ENCODE measurements around the gene CSPG4. TPM values are rescaled to one million over a fixed set of nuclear protein-coding genes. Genes with fewer than 3 reads are reported as not detected.
A peak's percentile ranks its signal among the peaks of the same experiment; 100 is the strongest.

Gene CSPG4
- total and polyA plus RNA-seq, 2 of the 13 experiments (the other 11 are each of a cell fraction or from before 2014, with no cell fraction given), result 0.01 to 0.04 TPM

DNA sequence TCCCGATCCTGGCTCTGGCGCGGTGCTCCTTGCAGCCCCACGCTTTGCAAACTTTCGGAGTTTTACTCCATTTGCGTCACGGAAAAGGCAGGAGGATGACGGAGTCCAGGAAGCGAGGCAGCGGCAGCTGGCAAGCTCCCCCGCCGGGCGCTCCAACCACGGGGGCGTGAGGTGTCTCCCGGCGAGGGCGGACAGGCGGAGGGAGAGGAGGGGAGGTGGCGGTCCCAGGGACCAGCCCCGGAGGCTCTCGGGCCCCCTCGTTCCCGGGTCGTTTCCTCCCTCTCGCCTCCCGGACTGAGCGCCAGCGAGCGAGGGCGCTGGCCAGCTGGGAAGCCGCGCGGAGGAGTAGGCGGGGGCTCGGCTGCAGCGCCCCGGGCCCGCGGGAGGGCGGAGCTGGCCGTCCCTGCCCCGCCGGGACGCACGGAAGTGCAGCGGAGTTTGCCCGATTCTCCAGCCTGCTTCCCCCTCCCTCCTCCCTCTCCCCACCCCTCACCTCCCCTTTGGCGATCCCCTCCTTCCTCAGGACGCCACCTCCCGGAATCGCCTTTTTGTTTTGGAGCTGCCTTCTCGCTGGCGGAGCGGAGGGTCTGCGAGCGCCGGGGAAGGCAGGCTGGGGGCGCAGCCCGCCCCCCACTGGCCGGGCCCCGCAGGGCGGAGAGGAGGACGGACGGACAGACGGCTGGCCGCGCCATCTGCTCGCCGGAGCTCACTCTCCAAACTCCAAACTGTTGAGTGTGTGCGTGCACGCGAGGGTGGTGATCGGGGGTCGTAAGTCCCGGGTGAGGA, 65.1 kb downstream of the CSPG4 start, which contains the start of gene SNX33 (continued):
- TF ChIP-seq, protein P1, sequence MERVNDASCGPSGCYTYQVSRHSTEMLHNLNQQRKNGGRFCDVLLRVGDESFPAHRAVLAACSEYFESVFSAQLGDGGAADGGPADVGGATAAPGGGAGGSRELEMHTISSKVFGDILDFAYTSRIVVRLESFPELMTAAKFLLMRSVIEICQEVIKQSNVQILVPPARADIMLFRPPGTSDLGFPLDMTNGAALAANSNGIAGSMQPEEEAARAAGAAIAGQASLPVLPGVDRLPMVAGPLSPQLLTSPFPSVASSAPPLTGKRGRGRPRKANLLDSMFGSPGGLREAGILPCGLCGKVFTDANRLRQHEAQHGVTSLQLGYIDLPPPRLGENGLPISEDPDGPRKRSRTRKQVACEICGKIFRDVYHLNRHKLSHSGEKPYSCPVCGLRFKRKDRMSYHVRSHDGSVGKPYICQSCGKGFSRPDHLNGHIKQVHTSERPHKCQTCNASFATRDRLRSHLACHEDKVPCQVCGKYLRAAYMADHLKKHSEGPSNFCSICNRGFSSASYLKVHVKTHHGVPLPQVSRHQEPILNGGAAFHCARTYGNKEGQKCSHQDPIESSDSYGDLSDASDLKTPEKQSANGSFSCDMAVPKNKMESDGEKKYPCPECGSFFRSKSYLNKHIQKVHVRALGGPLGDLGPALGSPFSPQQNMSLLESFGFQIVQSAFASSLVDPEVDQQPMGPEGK (CRISPR knock-in tag; IDR thresholded peaks at IDR 0.05), result peak; percentile 83
- TF ChIP-seq ZNF317 (CRISPR knock-in tag; IDR thresholded peaks at IDR 0.05) (peak; percentile 17; the same call in 1 of the 2 replicates), KMT2B (CRISPR knock-in tag; IDR thresholded peaks at IDR 0.05) (no peak; the same call in 1 of the 2 replicates), SMYD3 (CRISPR knock-in tag; IDR thresholded peaks at IDR 0.05) (no peak), SAP130 (CRISPR knock-in tag; IDR thresholded peaks at IDR 0.05; ENCODE audit: low read depth) (peak; percentile 76; the same call in 1 of the 2 replicates), ZNF292 (CRISPR knock-in tag; IDR thresholded peaks at IDR 0.05; ENCODE audit: borderline replicate concordance, low read depth) (no peak), ZNF644 (CRISPR knock-in tag; IDR thresholded peaks at IDR 0.05; ENCODE audit: low read depth) (no peak), PLRG1 (conservative IDR thresholded peaks at IDR 0.05) (no peak), SYNCRIP (IDR thresholded peaks at IDR 0.05; ENCODE audit: insufficient read depth, low read depth, low read length) (no peak), KDM5A (IDR thresholded peaks at IDR 0.05; ENCODE audit: borderline replicate concordance, low read length) (0 out of 2 replicates have a peak, but pooled peaks have one; percentile 22), ZNF260 (CRISPR knock-in tag; IDR thresholded peaks at IDR 0.05; ENCODE audit: borderline replicate concordance, low read depth) (no peak), ELF1 (CRISPR knock-in tag; IDR thresholded peaks at IDR 0.05) (no peak; the same call in 1 of the 2 replicates), RFXANK (CRISPR knock-in tag; IDR thresholded peaks at IDR 0.05) (no peak), SKI (IDR thresholded peaks at IDR 0.05; ENCODE audit: partially characterized antibody) (no peak), ZBTB38 (CRISPR knock-in tag; IDR thresholded peaks at IDR 0.05) (peak; percentile 58), TCF12 (IDR thresholded peaks at IDR 0.05) (no peak), TCF12 (CRISPR knock-in tag; IDR thresholded peaks at IDR 0.05) (no peak), ATM (IDR thresholded peaks at IDR 0.05; ENCODE audit: borderline replicate concordance) (no peak), FLYWCH1 (CRISPR knock-in tag; IDR thresholded peaks at IDR 0.05) (no peak), NCOA2 (CRISPR knock-in tag; IDR thresholded peaks at IDR 0.05) (no peak)
- TF ChIP-seq, protein P2, sequence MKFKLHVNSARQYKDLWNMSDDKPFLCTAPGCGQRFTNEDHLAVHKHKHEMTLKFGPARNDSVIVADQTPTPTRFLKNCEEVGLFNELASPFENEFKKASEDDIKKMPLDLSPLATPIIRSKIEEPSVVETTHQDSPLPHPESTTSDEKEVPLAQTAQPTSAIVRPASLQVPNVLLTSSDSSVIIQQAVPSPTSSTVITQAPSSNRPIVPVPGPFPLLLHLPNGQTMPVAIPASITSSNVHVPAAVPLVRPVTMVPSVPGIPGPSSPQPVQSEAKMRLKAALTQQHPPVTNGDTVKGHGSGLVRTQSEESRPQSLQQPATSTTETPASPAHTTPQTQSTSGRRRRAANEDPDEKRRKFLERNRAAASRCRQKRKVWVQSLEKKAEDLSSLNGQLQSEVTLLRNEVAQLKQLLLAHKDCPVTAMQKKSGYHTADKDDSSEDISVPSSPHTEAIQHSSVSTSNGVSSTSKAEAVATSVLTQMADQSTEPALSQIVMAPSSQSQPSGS (CRISPR knock-in tag; IDR thresholded peaks at IDR 0.05), result no peak
- TF ChIP-seq, protein P3, sequence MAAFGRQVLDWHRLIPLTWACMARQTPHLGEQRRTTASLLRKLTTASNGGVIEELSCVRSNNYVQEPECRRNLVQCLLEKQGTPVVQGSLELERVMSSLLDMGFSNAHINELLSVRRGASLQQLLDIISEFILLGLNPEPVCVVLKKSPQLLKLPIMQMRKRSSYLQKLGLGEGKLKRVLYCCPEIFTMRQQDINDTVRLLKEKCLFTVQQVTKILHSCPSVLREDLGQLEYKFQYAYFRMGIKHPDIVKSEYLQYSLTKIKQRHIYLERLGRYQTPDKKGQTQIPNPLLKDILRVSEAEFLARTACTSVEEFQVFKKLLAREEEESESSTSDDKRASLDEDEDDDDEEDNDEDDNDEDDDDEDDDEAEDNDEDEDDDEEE (CRISPR knock-in tag; IDR thresholded peaks at IDR 0.05), result no peak
- TF ChIP-seq, protein P4, sequence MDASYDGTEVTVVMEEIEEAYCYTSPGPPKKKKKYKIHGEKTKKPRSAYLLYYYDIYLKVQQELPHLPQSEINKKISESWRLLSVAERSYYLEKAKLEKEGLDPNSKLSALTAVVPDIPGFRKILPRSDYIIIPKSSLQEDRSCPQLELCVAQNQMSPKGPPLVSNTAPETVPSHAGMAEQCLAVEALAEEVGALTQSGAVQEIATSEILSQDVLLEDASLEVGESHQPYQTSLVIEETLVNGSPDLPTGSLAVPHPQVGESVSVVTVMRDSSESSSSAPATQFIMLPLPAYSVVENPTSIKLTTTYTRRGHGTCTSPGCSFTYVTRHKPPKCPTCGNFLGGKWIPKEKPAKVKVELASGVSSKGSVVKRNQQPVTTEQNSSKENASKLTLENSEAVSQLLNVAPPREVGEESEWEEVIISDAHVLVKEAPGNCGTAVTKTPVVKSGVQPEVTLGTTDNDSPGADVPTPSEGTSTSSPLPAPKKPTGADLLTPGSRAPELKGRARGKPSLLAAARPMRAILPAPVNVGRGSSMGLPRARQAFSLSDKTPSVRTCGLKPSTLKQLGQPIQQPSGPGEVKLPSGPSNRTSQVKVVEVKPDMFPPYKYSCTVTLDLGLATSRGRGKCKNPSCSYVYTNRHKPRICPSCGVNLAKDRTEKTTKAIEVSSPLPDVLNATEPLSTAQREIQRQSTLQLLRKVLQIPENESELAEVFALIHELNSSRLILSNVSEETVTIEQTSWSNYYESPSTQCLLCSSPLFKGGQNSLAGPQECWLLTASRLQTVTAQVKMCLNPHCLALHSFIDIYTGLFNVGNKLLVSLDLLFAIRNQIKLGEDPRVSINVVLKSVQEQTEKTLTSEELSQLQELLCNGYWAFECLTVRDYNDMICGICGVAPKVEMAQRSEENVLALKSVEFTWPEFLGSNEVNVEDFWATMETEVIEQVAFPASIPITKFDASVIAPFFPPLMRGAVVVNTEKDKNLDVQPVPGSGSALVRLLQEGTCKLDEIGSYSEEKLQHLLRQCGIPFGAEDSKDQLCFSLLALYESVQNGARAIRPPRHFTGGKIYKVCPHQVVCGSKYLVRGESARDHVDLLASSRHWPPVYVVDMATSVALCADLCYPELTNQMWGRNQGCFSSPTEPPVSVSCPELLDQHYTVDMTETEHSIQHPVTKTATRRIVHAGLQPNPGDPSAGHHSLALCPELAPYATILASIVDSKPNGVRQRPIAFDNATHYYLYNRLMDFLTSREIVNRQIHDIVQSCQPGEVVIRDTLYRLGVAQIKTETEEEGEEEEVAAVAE (CRISPR knock-in tag; IDR thresholded peaks at IDR 0.05; ENCODE audit: borderline replicate concordance), result no peak

Data from HepG2 (cell line).